AG20443 (cell line): ENCODE measurements around the gene GPLD1.

Source experiments
- DNase-seq: peaks from one replicate; pipeline ENCODE4 v3.0.0; 2012; ENCODE audit warnings: low spot score, mixed read lengths

GPLD1 gene

GRCh38 chr6:24381476-24382219 lies 107.7 kb downstream of the GPLD1 start:
- DNase-seq: no peak

GRCh38 chr6:24378473-24379097 lies 110.8 kb downstream of the GPLD1 start:
- DNase-seq: no peak
